HG03442 (cell line): ENCODE data around the gene PSMD12.
"Not testable (repeated sequence)": the region's sequence is repeated elsewhere in the genome, so short reads cannot be mapped to it uniquely, and the experiment has no call there.

Experiments used
- ATAC-seq: cut with Tn5 transposase; IDR thresholded peaks from one replicate; pipeline ENCODE4 v1.9.1; 2021; ENCODE audit warnings: mild to moderate bottlenecking, moderate library complexity; ENCODE audit not compliant: unreplicated experiment

Gene PSMD12

GRCh38 chr17:67366193-67367157 lies at the start of gene PSMD12:
TSS of gene PSMD12 (minus strand) at chr17:67366577. CDS start at chr17:67366519, 58 bp downstream.
- ATAC-seq = peak; percentile 82

GRCh38 chr17:67415291-67415690 lies 48.9 kb upstream of the PSMD12 start:
- ATAC-seq = no peak

DNA sequence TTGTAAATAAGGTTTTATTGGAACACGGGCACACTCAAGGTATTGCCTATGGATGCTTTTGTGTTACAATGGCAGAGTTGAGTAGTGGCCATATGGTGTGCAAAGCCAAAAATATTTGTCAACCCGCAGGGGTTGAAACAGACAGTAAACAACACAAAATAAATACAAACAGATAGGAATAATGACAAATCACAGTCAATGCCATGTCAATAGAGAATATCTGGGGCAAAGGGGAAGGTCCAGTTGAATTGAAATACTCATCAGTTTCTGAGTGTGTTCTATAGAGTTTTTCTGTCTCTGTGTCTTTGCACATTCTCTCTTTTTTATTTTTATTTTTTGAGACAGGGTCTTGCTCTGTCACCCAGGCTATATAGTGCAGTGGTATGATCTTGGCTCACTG lies 48.2 kb upstream of the PSMD12 start:
- no peak for ATAC-seq

DNA sequence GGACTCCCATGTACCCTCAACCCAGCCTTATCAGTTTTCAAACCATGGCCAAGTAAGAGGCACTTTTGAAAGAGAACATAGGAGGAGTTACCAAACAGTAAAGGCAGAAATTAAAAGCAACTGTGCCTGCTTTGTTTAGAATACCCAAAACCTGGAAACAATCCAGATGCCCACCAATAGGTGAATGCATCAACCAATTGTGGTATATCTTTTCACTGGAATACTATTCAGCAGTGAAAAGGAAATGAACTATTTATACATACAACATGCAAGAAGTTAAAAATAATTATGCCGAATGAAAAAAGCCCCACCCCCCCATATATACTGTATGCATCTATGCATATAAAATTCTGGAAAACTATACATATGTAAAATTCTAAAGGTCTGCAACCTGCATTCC lies 47.8 kb upstream of the PSMD12 start:
- no peak for ATAC-seq

GRCh38 chr17:67413388-67413787 lies 47.0 kb upstream of the PSMD12 start:
- no peak for ATAC-seq

GRCh38 chr17:67412941-67413340 lies 46.6 kb upstream of the PSMD12 start:
- no peak for ATAC-seq

GRCh38 chr17:67412032-67412431 lies 45.7 kb upstream of the PSMD12 start:
- no peak for ATAC-seq

GRCh38 chr17:67411397-67411796 lies 45.0 kb upstream of the PSMD12 start:
- no peak for ATAC-seq

DNA sequence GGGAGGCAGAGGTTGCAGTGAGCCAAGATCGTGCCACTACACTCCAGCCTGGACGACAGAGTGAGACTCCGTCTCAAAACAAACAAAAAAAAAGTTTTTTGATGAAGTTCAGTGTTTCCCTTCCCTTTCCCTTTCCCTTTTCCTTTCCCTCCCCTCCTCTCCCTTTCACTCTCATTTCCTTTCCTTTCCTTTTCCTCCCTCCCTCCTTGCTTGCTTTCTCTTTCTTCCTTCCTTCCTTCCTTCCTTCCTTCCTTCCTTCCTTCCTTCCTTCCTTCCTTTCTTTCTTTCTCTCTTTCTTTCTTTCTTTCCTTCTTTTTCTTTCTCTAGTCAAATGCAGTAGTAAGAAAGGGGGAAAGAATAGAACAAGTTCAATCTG lies 42.1 kb upstream of the PSMD12 start:
- not testable (repeated sequence) for ATAC-seq

DNA sequence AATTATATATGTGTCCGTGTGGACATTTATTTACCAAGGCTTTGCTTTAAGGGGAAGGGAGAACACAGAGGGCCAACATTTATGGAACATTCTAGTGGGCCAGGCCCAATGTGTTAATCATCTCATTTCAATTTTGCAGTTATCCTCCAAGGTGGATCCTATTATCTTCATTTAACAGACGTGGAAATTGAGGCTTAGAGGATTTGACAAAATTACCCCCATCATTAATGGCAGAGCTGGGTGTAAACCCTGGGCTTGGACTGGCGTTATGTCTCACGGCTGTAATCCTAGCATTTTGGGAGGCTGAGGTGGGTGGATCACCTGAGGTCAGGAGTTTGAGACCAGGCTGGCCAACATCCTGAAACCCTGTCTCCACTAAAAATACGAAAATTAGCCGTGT lies 37.1 kb upstream of the PSMD12 start:
- no peak for ATAC-seq

DNA sequence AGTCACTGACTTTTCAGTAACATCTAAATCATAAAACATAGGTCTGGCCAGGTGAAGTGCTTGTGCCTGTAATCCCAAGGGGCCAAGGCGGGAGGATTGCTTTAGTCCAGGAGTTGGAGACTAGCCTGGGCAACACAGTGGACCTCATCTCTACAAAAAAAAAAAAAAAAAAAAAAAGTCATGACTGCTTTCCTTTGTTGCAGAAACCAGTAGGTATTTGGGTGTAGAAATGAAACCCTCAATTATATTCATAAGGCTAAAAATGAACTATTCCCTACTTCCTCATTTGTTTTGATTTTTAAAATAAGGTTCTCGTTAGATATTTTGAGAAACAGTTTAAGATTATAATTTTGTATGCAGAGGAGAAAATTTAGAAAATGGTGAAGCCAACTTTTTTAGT lies 36.7 kb upstream of the PSMD12 start:
- no peak for ATAC-seq

DNA sequence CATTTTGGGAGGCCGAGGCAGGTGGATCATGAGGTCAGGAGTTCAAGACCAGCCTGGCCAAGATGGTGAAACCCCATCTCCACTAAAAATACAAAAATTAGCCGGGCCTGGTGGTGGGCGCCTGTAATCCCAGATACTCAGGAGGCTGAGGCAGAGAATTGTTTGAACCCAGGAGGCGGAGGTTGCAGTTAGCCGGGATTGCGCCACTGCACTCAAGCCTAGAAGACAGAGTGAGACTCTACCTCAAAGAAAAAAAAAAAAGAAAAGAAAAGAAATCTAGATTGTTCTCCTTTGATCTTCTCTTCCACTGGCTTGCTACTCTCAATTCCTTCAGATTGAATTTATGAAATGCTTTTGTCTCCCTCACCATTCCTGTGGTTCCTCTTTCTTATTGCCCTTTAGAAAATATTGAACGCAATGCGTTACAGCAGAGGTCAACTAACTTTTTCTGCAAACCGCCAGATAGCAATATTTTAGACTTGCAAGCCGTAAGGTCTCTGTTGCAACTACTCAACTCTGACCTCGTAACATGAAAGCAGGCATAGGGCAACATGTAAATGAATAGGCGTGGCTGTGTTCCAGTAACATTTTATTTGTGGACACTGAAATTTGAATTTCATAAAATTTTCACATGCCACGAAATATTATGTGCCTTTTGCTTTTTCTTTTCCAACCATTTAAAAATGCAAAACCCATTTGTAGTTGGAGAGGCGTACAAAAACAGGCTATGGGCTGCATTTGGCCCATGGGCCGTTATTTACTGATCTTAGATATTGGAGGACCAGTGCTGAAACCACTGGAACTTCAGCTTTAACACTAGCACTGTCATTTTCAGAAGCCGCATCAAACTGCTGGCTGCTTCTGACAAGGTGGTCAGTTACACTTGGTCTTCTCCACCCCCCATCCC lies 35.5 kb upstream of the PSMD12 start:
- ATAC-seq = no peak

DNA sequence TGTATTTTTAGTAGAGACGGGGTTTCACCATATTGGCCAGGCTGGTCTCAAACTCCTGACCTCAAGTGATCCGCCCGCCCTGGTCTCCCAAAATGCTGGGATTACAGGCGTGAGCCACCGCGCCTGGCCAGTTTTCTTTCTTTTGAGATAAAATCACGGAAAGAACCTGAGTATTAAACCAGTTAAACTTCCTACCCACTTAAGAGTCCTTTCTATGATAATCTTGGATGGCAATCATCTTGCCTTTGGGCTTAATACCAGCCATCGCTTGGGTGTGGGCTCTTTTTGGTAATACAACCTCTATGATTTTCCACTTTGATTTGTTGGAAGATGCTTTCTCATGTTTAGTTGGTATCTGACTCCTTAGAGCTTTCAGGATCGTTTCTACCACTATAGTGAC lies 34.7 kb upstream of the PSMD12 start:
- no peak for ATAC-seq

- no peak for ATAC-seq
These were observed 33.8 kb upstream of the PSMD12 start for GRCh38 chr17:67400193-67400592.

- ATAC-seq = no peak
These were observed 33.3 kb upstream of the PSMD12 start for GRCh38 chr17:67399676-67400075.

DNA sequence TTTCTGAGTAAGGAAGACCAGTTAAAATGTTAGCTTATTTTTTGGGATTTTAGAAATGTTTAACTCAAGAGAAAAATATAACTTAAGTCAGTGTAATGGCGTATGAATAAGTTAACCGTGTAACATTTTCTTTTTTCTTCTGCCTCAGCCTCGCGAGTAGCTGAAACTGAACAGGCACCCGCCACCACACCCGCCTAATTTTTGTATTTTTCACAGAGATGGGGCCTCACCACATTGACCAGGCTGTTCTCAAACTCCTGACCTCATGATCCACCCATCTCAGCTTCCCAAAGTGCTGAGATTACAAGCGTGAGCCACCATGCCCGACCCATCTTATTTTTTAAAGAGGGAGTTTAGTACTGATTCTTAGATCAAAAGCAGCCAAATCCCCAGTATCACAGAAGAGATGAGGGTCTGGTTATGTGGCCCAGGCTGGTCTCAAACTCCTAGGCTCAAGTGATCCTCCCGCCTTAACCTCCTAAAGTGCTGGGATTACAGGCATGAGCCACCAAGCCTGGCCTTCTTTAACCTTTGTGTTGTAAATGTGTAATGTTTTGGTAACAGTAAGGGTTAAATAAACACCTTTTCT lies 27.5 kb upstream of the PSMD12 start:
- ATAC-seq = no peak

DNA sequence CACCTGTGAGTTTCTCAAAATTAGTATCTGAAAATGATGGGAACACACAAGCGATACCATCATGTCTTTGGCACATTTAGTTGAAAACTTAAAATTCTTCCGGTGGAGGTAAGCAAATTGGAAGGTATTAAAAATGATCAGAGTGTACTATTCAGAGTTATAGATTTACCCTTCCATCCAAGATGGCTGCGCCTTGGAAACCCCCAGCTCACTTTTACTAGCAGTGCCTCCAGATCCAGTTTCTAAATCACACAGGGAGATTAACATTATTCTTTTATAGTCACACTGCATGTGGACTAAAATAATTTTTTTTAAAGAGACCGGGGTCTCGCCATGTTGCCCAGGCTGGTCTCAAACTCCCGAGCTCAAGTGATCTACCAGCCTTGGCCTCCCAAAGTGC lies 25.7 kb upstream of the PSMD12 start:
- no peak for ATAC-seq

- ATAC-seq = peak; percentile 95
These were observed 24.4 kb upstream of the PSMD12 start for GRCh38 chr17:67390646-67391361.

- ATAC-seq = no peak
These were observed 23.7 kb upstream of the PSMD12 start for GRCh38 chr17:67390006-67390645.

DNA sequence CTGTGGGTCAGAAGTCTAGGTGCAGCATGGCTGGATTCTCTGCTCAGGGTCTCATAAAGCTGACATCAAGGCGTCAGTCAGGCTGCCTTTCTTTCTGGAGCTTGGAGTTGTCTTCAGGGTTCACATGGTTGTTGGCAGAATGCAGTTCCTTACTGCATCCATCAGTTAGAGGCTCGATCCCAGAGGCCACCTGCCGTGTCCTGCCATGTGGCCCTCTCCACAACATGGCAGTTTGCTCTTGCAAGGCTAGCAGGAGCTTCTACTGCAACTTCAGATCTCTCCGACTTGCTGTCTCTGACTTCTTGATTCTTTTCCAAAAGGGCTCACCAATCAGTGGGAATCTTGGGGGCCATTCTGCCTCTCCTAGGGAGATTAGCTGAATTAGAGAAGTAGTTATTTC lies 22.6 kb upstream of the PSMD12 start:
- no peak for ATAC-seq
